GM18868 (cell line): ENCODE results near the gene WDFY3.

Experiments used
- ATAC-seq: cut with Tn5 transposase; IDR thresholded peaks from one replicate; pipeline ENCODE4 v1.9.1; 2021; ENCODE audit warnings: mild to moderate bottlenecking, moderate library complexity; ENCODE audit not compliant: unreplicated experiment

Gene WDFY3

GRCh38 chr4:84800256-84800655, 166.2 kb downstream of the WDFY3 start:
- ATAC-seq = no peak

GRCh38 chr4:84799318-84799717, 167.2 kb downstream of the WDFY3 start:
- no peak for ATAC-seq

GRCh38 chr4:84796394-84796793, 170.1 kb downstream of the WDFY3 start:
- no peak for ATAC-seq

GRCh38 chr4:84792366-84793301, 173.9 kb downstream of the WDFY3 start:
- ATAC-seq = no peak

DNA sequence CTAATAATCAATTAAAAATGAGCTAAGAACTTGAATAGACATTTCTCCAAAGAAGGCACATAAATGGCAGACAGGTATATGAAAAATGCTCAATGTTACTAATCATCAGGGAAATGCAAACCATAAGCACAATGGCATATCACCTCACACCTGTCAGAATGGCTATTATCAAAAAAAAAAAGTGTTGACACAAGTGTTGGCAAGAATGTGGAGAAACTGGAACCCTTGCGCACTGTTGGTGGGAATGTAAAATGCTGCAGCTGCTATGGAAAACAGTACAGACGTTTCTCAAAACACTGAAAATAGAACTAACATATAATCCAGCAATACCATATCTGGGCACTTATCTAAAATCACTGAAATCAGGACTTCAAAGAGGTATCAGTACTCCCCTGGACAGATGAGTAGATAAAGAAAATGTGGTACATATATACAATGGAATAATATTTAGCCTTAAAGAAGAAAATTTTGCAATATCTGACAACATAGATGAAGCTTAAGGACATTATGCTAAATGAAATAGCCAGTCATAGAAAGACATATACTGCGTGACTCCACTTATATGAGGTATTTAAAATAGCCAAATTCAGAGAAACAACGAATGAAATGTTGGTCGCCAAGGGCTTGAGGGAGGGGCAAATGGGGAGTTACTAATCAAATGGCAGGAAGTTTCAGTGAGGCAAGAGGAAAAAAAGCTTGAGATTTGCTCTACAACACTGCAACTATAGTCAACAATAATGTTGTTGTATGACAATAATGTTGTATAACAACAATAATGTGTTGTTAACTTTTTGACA, 175.5 kb downstream of the WDFY3 start:
- no peak for ATAC-seq

DNA sequence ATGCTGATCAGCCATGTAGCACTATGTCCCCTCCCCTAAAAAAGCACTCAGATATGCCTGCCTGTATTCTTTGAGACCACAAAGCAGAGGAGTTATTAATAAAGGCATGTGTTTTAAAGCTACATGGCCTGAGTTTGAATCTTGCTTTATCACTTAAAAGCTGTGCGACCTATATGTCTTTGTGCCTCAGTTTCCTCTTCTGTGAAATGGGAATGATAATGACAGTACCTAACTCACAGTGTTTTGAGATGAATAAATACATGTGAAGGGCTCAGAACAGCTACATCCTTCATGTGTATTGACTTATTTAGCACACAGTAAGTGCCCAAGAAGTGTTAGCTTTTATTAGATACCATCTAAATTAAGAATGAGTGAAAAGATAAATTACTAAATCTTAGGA, 180.0 kb downstream of the WDFY3 start:
- no peak for ATAC-seq

DNA sequence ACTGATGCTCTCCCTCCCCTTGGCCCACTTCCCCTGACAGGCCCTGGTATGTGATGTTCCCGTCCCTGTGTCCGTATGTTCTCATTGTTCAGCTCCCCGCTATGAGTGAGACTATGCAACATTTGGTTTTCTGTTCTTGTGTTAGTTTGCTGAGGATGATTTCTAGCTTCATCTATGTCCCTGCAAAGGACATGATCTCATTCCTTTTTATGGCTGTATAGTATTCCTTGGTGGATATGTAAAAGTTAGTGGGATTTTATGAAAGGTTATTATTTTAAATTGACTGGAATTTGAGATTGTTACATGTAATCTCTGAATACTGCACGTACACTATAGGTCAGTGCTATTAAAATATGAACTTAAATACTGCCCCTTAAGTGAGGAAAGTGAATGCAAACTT, 184.0 kb downstream of the WDFY3 start:
- no peak for ATAC-seq

- no peak for ATAC-seq
These were observed 185.8 kb downstream of the WDFY3 start for GRCh38 chr4:84780719-84781118.

DNA sequence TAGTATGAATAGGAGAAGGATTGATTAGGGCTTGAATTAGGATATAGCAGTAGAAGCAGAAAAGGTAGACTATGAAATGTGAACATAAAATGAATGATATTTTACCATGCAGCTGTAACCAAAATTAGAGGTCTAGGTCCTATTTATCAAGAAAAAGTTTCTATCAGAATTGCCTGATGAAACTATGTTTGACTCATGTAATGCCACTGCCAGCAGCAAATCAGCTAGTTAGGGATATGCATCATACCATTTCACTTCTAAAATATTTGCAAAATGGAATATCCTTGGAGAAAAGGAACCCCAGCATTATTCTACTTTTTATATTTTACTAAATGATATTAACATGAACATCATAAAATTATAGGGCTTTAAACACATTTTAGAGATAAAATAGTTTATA, 188.4 kb downstream of the WDFY3 start:
- no peak for ATAC-seq

DNA sequence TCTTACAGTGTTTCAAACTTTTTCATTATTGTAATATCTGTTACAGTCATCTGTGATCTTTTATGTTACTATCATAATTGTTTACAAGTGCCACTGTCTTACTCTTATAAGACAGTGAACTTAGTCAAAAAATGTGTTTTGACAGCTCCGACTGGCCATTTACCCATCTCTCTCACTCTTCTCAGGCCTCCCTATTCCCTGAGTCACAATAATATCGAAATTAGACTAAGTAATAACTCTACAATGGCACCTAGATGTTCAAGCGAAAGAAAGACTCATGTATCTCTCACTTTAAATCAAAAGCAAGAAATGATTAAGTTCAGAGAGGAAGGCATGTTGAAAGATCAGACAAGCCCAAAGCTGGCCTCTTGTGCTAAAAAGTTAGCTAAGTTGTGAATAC, 199.3 kb downstream of the WDFY3 start:
- ATAC-seq = no peak

- no peak for ATAC-seq
These were observed 213.0 kb downstream of the WDFY3 start for GRCh38 chr4:84753321-84753972.

GRCh38 chr4:84751707-84752106, 214.8 kb downstream of the WDFY3 start:
- no peak for ATAC-seq

- no peak for ATAC-seq
These were observed 215.6 kb downstream of the WDFY3 start for GRCh38 chr4:84750960-84751283.

DNA sequence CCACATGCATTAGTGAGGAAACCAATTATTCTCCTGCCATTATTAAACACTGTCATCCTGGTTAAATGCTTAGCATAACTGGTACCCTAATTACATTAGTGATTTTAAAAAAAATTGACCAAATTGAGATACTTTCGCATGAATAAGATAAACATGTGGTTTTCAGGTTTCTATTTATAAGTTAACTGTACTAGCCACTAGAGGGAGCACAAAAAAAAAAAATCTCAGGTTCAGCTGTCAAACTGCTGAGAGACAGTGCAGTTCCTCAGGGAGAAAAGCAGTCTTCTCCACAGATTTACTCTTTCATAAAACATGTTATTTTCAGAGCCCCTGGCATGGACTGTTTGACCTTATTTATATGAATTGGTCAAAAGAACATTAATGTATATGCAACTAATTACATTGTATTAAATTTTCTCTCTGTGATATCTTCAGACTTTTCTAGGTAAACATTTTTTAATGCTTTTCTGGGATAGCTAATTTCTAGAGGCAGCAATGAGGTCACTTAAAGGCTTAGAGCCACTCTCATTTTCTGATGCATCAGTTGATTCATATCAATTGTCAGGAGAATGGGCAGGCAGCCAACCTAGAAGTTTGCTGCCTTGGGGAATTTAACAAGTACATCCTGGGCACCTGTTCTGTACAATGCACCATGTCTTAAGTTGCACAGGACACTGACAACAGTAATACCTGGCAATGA, 216.1 kb downstream of the WDFY3 start:
- peak; percentile 78 for ATAC-seq

DNA sequence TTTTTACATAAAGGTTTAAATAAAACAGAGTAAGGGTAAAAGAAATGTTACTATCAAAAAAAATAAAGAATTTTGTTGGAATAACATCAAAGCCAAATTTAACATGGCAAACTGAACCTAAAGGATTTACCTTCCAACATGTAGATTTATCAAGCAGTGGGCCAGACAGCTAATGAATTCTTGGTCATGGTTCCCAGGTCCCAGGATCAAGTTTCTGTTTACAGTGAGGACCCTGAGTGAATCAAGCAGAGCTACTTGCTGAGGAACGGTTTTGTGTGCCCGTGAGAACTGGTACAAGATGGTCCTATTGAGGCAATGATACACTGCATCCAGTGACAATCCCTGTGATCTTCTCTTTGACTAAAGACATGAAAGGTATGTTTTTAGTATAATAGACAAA, 226.4 kb downstream of the WDFY3 start:
- no peak for ATAC-seq

- no peak for ATAC-seq
These were observed 227.9 kb downstream of the WDFY3 start for GRCh38 chr4:84738622-84739021.

DNA sequence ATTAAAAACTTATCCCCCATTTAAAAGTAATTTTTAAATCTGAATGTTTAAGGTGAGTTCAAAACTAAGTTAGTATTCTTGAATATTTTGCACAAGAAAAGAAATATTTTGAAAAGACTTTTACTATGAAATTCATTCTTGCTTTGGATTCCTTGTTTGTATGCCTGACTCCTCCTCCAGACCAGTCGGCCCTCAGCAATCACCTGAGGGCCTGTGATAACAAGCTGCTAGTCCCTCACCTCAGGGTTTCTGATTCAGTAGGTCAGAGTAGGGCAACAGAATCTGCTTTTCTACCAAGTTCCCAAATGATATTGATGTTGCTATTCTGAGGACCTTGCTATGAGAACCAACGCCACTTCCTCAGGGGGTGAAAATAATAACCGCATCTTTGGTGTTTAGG, 228.8 kb downstream of the WDFY3 start:
- ATAC-seq = no peak

- ATAC-seq = no peak
These were observed 232.5 kb downstream of the WDFY3 start for GRCh38 chr4:84734037-84734436.

GRCh38 chr4:84733343-84734033, 233.0 kb downstream of the WDFY3 start:
- no peak for ATAC-seq

- ATAC-seq = no peak
These were observed 236.1 kb downstream of the WDFY3 start for GRCh38 chr4:84730375-84730774.
